ENCODE measurements around the gene MLX. TPM values are rescaled to one million over a fixed set of nuclear protein-coding genes. Genes with fewer than 3 reads are reported as not detected.
"Not testable (repeated sequence)": the region's sequence is repeated elsewhere in the genome, so short reads cannot be mapped to it uniquely, and the experiment has no call there.

The MLX gene
- total RNA-seq, 1 experiment from 2014 or later = 42.4 TPM

DNA sequence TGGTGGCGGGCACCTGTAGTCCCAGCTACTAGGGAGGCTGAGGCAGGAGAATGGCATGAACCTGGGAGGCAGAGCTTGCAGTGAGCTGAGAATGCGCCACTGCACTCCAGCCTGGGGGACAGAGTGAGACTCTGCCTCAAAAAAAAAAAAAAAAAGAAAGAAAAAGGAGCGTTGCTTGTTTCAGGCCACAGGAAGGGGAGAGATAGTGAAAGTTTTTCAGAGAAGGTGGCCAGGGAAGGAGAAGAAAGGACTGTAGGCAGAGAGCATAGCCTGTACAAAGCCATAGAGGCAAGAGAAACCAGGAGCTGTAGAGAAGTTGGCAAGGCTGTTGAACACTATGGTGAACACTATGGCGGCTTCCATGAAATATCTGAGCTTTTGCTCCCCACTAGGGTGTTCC lies 26.3 kb upstream of the MLX start:
- Histone ChIP-seq H3K4me1 (ENCODE audit: low read length) (peaks cover 14% of the 10 kb centered on the region), H4K20me1 (ENCODE audit: insufficient read depth, low read depth, low read length) (peaks cover 12% of the 10 kb centered on the region; the same call in 1 of the 2 replicates), H3K36me3 (ENCODE audit: insufficient read depth, low read length) (peaks cover 16% of the 10 kb centered on the region), H3K79me2 (ENCODE audit: low read length) (peaks cover 18% of the 10 kb centered on the region)
- H3K9me2 ChIP-seq (replicated peaks; ENCODE audit: insufficient read depth, low read length); H3K9me3 ChIP-seq (ENCODE audit: low read length); H3K27me3 ChIP-seq (ENCODE audit: low read length); H3K4me2 ChIP-seq (ENCODE audit: low read depth, low read length, poor library complexity, severe bottlenecking); H3K9ac ChIP-seq (ENCODE audit: low read length); H3K4me3 ChIP-seq (ENCODE audit: low read length); H2AFZ ChIP-seq (ENCODE audit: low read length); DNase-seq; H3K27ac ChIP-seq (ENCODE audit: low read length): not testable (repeated sequence)

DNA sequence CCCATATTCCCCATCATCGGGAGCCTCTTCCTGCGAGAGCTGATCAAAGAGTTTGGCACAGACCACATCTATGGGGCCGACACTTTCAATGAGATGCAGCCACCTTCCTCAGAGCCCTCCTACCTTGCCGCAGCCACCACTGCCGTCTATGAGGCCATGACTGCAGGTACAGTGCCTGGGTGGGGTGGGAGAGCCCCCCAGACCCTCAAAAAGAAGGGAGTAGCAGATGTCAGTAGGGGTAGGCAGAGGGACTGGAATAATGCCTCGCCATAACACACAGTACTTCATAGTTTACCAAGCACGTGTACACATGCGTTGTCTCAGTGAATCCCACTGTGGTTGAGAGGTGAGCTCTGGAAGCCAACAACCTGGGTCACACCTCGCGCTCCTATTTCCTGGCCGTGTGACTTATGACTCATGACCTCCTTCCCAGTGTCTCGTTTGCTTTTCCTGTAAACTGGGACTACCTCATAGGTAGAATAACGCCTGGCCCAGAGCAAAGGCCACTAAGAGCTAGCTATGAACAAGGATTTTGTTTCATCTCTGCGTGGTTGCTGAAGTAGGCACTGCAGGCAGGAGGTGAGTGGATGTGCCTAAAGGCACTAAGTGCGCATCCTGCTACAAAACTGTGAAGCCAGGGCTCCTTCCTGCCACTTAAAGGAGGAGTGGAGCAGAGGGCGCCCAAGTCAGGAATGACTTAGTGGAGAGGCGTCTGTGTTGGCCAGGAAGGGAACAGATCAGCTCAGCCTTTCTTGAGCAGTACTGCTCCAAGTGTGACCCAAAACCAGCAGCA lies 25.7 kb upstream of the MLX start:
- no peak for DNase-seq
- no peaks in the 10 kb centered on the region for H3K9me2 ChIP-seq (replicated peaks; ENCODE audit: insufficient read depth, low read length)
- H3K4me3 ChIP-seq (ENCODE audit: low read length) = no peak overlapping the region
- H3K9me3 ChIP-seq (ENCODE audit: low read length) = no peaks in the 10 kb centered on the region
- peaks cover 18% of the 10 kb centered on the region for H3K79me2 ChIP-seq (ENCODE audit: low read length)
- no peak overlapping the region for H3K4me2 ChIP-seq (ENCODE audit: low read depth, low read length, poor library complexity, severe bottlenecking)
- H3K27me3 ChIP-seq (ENCODE audit: low read length) = no peaks in the 10 kb centered on the region
- no peak overlapping the region for H3K27ac ChIP-seq (ENCODE audit: low read length)
- H4K20me1 ChIP-seq (ENCODE audit: insufficient read depth, low read depth, low read length) = peaks cover 12% of the 10 kb centered on the region; the same call in 1 of the 2 replicates
- H3K36me3 ChIP-seq (ENCODE audit: insufficient read depth, low read length) = peaks cover 16% of the 10 kb centered on the region
- H3K9ac ChIP-seq (ENCODE audit: low read length) = no peak overlapping the region
- no peak overlapping the region for H2AFZ ChIP-seq (ENCODE audit: low read length)
- H3K4me1 ChIP-seq (ENCODE audit: low read length) = peaks cover 10% of the 10 kb centered on the region

DNA sequence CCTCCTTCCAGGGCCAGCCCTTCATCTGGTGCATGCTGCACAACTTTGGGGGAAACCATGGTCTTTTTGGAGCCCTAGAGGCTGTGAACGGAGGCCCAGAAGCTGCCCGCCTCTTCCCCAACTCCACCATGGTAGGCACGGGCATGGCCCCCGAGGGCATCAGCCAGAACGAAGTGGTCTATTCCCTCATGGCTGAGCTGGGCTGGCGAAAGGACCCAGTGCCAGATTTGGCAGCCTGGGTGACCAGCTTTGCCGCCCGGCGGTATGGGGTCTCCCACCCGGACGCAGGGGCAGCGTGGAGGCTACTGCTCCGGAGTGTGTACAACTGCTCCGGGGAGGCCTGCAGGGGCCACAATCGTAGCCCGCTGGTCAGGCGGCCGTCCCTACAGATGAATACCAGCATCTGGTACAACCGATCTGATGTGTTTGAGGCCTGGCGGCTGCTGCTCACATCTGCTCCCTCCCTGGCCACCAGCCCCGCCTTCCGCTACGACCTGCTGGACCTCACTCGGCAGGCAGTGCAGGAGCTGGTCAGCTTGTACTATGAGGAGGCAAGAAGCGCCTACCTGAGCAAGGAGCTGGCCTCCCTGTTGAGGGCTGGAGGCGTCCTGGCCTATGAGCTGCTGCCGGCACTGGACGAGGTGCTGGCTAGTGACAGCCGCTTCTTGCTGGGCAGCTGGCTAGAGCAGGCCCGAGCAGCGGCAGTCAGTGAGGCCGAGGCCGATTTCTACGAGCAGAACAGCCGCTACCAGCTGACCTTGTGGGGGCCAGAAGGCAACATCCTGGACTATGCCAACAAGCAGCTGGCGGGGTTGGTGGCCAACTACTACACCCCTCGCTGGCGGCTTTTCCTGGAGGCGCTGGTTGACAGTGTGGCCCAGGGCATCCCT lies 23.5 kb upstream of the MLX start:
- H3K4me2 ChIP-seq (ENCODE audit: low read depth, low read length, poor library complexity, severe bottlenecking) = no peak overlapping the region
- no peaks in the 10 kb centered on the region for H3K27me3 ChIP-seq (ENCODE audit: low read length)
- H3K9me3 ChIP-seq (ENCODE audit: low read length) = no peaks in the 10 kb centered on the region
- H2AFZ ChIP-seq (ENCODE audit: low read length) = no peak overlapping the region
- peaks cover 7% of the 10 kb centered on the region for H3K4me1 ChIP-seq (ENCODE audit: low read length)
- DNase-seq = no peak
- H4K20me1 ChIP-seq (ENCODE audit: insufficient read depth, low read depth, low read length) = 0 out of 2 replicates have a peak, but pooled peaks cover under 1% of the 10 kb centered on the region
- H3K36me3 ChIP-seq (ENCODE audit: insufficient read depth, low read length) = peaks cover 11% of the 10 kb centered on the region
- no peak overlapping the region for H3K4me3 ChIP-seq (ENCODE audit: low read length)
- H3K79me2 ChIP-seq (ENCODE audit: low read length) = 0 out of 2 replicates have a peak, but pooled peaks cover under 1% of the 10 kb centered on the region
- H3K9me2 ChIP-seq (replicated peaks; ENCODE audit: insufficient read depth, low read length) = no peaks in the 10 kb centered on the region
- H3K9ac ChIP-seq (ENCODE audit: low read length) = no peak overlapping the region
- H3K27ac ChIP-seq (ENCODE audit: low read length) = no peak overlapping the region

DNA sequence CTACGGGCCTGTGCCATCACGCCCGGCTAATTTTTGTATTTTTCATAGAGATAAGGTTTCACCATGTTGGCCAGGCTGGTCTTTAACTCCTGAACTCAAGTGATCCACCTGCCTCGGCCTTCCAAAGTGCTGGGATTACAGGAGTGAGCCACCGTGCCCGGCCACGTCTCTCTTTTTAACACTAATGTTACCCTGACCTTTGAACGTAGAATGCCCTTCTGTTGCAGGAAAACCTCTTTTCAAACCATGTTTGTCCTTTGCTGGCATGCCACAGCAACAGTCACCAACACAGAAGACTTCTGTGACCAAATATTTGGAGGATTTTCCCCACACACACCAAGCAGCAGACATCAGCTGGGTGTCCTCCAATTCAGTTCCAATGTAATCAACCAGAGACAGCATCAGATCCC lies 22.0 kb upstream of the MLX start:
- peaks cover 15% of the 10 kb centered on the region for H3K4me1 ChIP-seq (ENCODE audit: low read length)
- no peaks in the 10 kb centered on the region for H4K20me1 ChIP-seq (ENCODE audit: insufficient read depth, low read depth, low read length)
- no peak for DNase-seq
- H2AFZ ChIP-seq (ENCODE audit: low read length) = no peak overlapping the region
- no peaks in the 10 kb centered on the region for H3K9me3 ChIP-seq (ENCODE audit: low read length)
- no peak overlapping the region for H3K4me3 ChIP-seq (ENCODE audit: low read length)
- no peak overlapping the region for H3K27ac ChIP-seq (ENCODE audit: low read length)
- H3K9ac ChIP-seq (ENCODE audit: low read length) = no peak overlapping the region
- no peaks in the 10 kb centered on the region for H3K9me2 ChIP-seq (replicated peaks; ENCODE audit: insufficient read depth, low read length)
- H3K79me2 ChIP-seq (ENCODE audit: low read length) = no peaks in the 10 kb centered on the region
- no peak overlapping the region for H3K4me2 ChIP-seq (ENCODE audit: low read depth, low read length, poor library complexity, severe bottlenecking)
- no peaks in the 10 kb centered on the region for H3K27me3 ChIP-seq (ENCODE audit: low read length)
- peaks cover 3% of the 10 kb centered on the region; the same call in 1 of the 2 replicates for H3K36me3 ChIP-seq (ENCODE audit: insufficient read depth, low read length)

DNA sequence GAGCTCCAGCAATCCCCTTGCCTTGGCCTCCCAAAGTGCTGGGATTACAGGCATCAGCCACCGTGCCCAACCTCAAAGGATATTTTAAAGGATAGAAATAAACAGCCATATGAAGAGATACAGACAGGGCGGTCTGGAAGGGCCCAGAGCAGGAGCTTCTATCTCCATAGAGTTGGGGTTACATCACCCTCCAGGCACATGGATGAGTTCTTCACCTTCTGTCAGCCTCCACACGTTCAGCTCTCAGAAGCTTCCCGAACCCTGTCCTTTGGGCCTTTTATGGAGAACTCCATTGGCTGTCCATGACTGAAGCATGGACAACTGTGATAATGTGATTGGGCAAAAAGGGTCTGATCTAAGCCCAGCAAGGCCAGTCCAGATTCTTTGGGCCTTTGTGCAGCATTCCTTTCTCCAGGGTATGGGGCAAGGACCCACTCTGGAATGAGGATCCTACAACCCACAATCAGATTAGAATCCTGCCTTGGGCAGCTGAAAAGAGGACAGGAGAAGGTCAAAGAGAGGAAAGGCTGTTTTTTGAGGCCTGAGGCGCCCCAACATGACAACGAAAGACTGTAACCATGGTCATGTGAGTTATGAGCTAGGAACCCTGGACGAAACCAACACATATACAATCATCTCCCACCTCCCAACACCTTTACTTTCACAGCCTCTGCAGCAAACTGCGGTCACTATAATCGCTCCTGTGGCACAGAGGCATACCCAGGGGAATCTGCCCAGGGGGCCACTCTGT lies 21.0 kb upstream of the MLX start:
- not testable (repeated sequence) for H3K27ac ChIP-seq (ENCODE audit: low read length); H4K20me1 ChIP-seq (ENCODE audit: insufficient read depth, low read depth, low read length); H3K36me3 ChIP-seq (ENCODE audit: insufficient read depth, low read length); H3K4me2 ChIP-seq (ENCODE audit: low read depth, low read length, poor library complexity, severe bottlenecking); H3K9ac ChIP-seq (ENCODE audit: low read length); H3K27me3 ChIP-seq (ENCODE audit: low read length); H3K9me3 ChIP-seq (ENCODE audit: low read length); H3K9me2 ChIP-seq (replicated peaks; ENCODE audit: insufficient read depth, low read length); H3K79me2 ChIP-seq (ENCODE audit: low read length); DNase-seq; H2AFZ ChIP-seq (ENCODE audit: low read length); H3K4me3 ChIP-seq (ENCODE audit: low read length)
- peaks cover 15% of the 10 kb centered on the region for H3K4me1 ChIP-seq (ENCODE audit: low read length)

DNA sequence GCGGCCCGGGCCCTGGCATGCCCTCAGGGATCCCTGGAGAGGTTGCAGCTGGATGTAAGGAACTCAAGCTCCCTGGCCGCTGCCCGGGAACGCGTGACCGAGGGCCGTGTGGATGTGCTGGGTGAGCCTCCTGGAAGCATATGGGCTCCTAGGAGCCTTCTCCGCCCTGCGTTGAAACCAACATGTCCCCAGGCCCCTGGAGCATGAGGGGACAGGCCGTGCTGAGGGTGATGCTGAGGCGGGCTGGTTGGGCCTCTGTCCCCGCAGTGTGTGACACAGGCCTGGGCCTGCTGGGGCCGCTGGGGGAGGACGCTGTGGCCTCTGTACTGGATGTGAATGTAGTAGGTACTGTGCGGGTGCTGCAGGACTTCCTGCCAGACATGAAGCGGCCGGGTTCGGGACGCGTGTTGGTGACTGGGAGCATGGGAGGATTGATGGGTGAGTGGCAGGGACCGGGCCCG lies 19.9 kb upstream of the MLX start:
- Histone ChIP-seq H3K36me3 (ENCODE audit: insufficient read depth, low read length) (no peaks in the 10 kb centered on the region), H3K27ac (ENCODE audit: low read length) (no peak overlapping the region), H3K4me1 (ENCODE audit: low read length) (peaks cover 15% of the 10 kb centered on the region), H3K4me3 (ENCODE audit: low read length) (no peak overlapping the region), H3K9ac (ENCODE audit: low read length) (no peak overlapping the region), H2AFZ (ENCODE audit: low read length) (no peak overlapping the region), H4K20me1 (ENCODE audit: insufficient read depth, low read depth, low read length) (no peaks in the 10 kb centered on the region), H3K79me2 (ENCODE audit: low read length) (no peaks in the 10 kb centered on the region), H3K27me3 (ENCODE audit: low read length) (no peaks in the 10 kb centered on the region), H3K9me3 (ENCODE audit: low read length) (no peaks in the 10 kb centered on the region), H3K9me2 (replicated peaks; ENCODE audit: insufficient read depth, low read length) (no peaks in the 10 kb centered on the region), H3K4me2 (ENCODE audit: low read depth, low read length, poor library complexity, severe bottlenecking) (no peak overlapping the region)
- DNase-seq = no peak

DNA sequence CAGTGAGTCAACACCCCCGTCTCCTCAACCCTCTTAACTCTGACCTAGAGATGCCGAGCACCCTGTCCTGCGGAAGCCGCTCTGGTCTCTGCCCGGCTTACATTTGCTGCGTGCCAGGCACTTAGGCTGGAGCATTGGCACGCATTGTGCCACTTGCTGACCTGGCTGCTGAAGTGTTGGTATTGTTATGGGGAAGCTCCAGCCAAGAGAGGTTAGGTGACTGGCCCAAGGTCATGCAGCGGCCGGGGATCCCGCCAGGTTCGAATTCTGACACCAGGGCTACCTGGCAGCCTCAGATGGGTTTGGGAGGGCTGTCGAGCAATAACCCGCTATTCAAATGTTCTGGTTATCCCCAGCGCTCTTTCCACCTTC lies 19.2 kb upstream of the MLX start:
- H3K9me3 ChIP-seq (ENCODE audit: low read length) = no peaks in the 10 kb centered on the region
- peaks cover 15% of the 10 kb centered on the region for H3K4me1 ChIP-seq (ENCODE audit: low read length)
- no peaks in the 10 kb centered on the region for H3K79me2 ChIP-seq (ENCODE audit: low read length)
- no peak for DNase-seq
- H2AFZ ChIP-seq (ENCODE audit: low read length) = no peak overlapping the region
- no peaks in the 10 kb centered on the region for H3K36me3 ChIP-seq (ENCODE audit: insufficient read depth, low read length)
- peak overlapping the region; percentile 85 for H3K4me2 ChIP-seq (ENCODE audit: low read depth, low read length, poor library complexity, severe bottlenecking)
- H3K9ac ChIP-seq (ENCODE audit: low read length) = peak overlapping the region; percentile 73
- no peaks in the 10 kb centered on the region for H4K20me1 ChIP-seq (ENCODE audit: insufficient read depth, low read depth, low read length)
- H3K4me3 ChIP-seq (ENCODE audit: low read length) = peak overlapping the region; percentile 68; the same call in 1 of the 2 replicates
- H3K9me2 ChIP-seq (replicated peaks; ENCODE audit: insufficient read depth, low read length) = no peaks in the 10 kb centered on the region
- H3K27ac ChIP-seq (ENCODE audit: low read length) = no peak overlapping the region
- no peaks in the 10 kb centered on the region for H3K27me3 ChIP-seq (ENCODE audit: low read length)

Data from Karpas-422 (cell line).